GM18517 (cell line): ENCODE measurements around the gene TPI1.
A peak's percentile ranks its signal among the peaks of the same experiment; 100 is the strongest.
"Not testable (repeated sequence)": the region's sequence is repeated elsewhere in the genome, so short reads cannot be mapped to it uniquely, and the experiment has no call there.

Experiments used
- ATAC-seq: cut with Tn5 transposase; IDR thresholded peaks from one replicate; pipeline ENCODE4 v1.9.1; 2021; ENCODE audit warnings: mild to moderate bottlenecking, moderate library complexity; ENCODE audit not compliant: unreplicated experiment

The TPI1 gene

GRCh38 chr12:6890789-6891645 is 23.7 kb downstream of the TPI1 start:
- peak; percentile 95 for ATAC-seq

GRCh38 chr12:6891646-6892001 is 24.3 kb downstream of the TPI1 start:
- ATAC-seq = no peak

- not testable (repeated sequence) for ATAC-seq
Measured at GRCh38 chr12:6892683-6893082, 25.4 kb downstream of the TPI1 start.

GRCh38 chr12:6894321-6894720 is 27.0 kb downstream of the TPI1 start:
- ATAC-seq = no peak

GRCh38 chr12:6896846-6897435 is 29.6 kb downstream of the TPI1 start:
- no peak for ATAC-seq

GRCh38 chr12:6899427-6899826 is 32.1 kb downstream of the TPI1 start:
- no peak for ATAC-seq

GRCh38 chr12:6899837-6900519 is 32.6 kb downstream of the TPI1 start:
- ATAC-seq = no peak

GRCh38 chr12:6902448-6902847 is 35.1 kb downstream of the TPI1 start:
- no peak for ATAC-seq

- no peak for ATAC-seq
Measured at GRCh38 chr12:6903722-6904121, 36.4 kb downstream of the TPI1 start.

- peak; percentile 89 for ATAC-seq
Measured at GRCh38 chr12:6904280-6905276, 37.2 kb downstream of the TPI1 start, which contains the start of gene LRRC23. TSS of gene LRRC23 (plus strand) at chr12:6904822. CDS start at chr12:6905634, 812 bp downstream.

- no peak for ATAC-seq
Measured at GRCh38 chr12:6905414-6906040, 38.2 kb downstream of the TPI1 start.

- not testable (repeated sequence) for ATAC-seq
Measured at GRCh38 chr12:6908141-6908540, 40.8 kb downstream of the TPI1 start.

GRCh38 chr12:6909421-6910145 is 42.3 kb downstream of the TPI1 start:
- ATAC-seq = no peak

- no peak for ATAC-seq
Measured at GRCh38 chr12:6912164-6912935, 45.0 kb downstream of the TPI1 start.

- peak; percentile 57 for ATAC-seq
Measured at GRCh38 chr12:6914246-6914946, 47.1 kb downstream of the TPI1 start, which contains the start of gene ENO2. TSS of gene ENO2 (plus strand) at chr12:6914580. CDS start at chr12:6915833, 1,253 bp downstream.

- no peak for ATAC-seq
Measured at GRCh38 chr12:6914947-6915788, 47.8 kb downstream of the TPI1 start.

- no peak for ATAC-seq
Measured at GRCh38 chr12:6915789-6916285, 48.5 kb downstream of the TPI1 start.
